Body of pancreas (tissue), 4 donors: ENCODE measurements around the gene TBC1D4. TPM values are rescaled to one million over a fixed set of nuclear protein-coding genes. Genes with fewer than 3 reads are reported as not detected.
A peak's percentile ranks its signal among the peaks of the same experiment; 100 is the strongest.

Source experiments
- ATAC-seq: fragments of 150-250 bp; one replicate; pipeline ENCODE4 v1.9.1; 2016
- DNase-seq, 4 donors: peaks; one replicate each; pipeline ENCODE4 v3.0.0-alpha.2; 2019
- H3K27ac ChIP-seq, 4 donors: fragments of 200-600 bp; sonication (generic); 1 replicate in 3 of 4; 2 replicates in 1 of 4; pipeline versions ENCODE4 v1.5.1 to v1.6.1; 2016 to 2019; ENCODE audit warnings: mild to moderate bottlenecking in 1 of 4, mixed read lengths in 1 of 4, moderate library complexity in 1 of 4
- H3K27me3 ChIP-seq, 2 donors: fragments of 200-600 bp; sonication (generic); one replicate each; pipeline ENCODE4 v1.6.0; 2016; ENCODE audit warnings: mild to moderate bottlenecking in 1 of 2
- H3K36me3 ChIP-seq, 2 donors: fragments of 200-600 bp; sonication (generic); replicated peaks in 1 of 2; 2 replicates each; pipeline ENCODE4 v1.5.1; 2016; ENCODE audit warnings: low read depth in 2 of 2; ENCODE audit not compliant: insufficient read depth in 1 of 2
- H3K4me1 ChIP-seq: fragments of 200-600 bp; sonication (generic); one replicate; pipeline ENCODE4 v1.6.0; 2016
- H3K4me3 ChIP-seq, 2 donors: fragments of 200-600 bp; sonication (generic); 1 replicate in 1 of 2; 2 replicates in 1 of 2; pipeline ENCODE4 v1.5.1; 2016 to 2019
- H3K9me3 ChIP-seq, 3 donors: fragments of 200-600 bp; sonication (generic); 1 replicate in 2 of 3; 2 replicates in 1 of 3; pipeline ENCODE4 v1.5.1; 2016
- POLR2A ChIP-seq, 3 donors: fragments of 450-650 bp; IDR thresholded peaks; one replicate each; pipeline ENCODE4 v1.6.1; 2016; ENCODE audit warnings: antibody characterized with exemption in 3 of 3, mild to moderate bottlenecking in 2 of 3
- WGBS, 2 donors: methylation state at CpG; one replicate each; pipeline ENCODE4 v1.1.5; 2017; 5-methylcytosine and 5-hydroxymethylcytosine counted together
- intact Hi-C: fragments of 100-400 bp; cut with DNase I; formaldehyde crosslinking; loops from one replicate; pipeline ENCODE4 v1.15.1; 2023
- total RNA-seq, 2 donors: library from RNA; depleted of rRNA; stranded (reverse); fragments of >200 nt; gene quantifications; one replicate each; pipeline ENCODE4 v1.1.0, GENCODE V29; 2016
- TF ChIP-seq, protein P1 (sequence below), 7 experiments: fragments of 450-650 bp in 4 of 7; fragments of 200-600 bp in 3 of 7; sonication (generic) in 3 of 7; IDR thresholded peaks; one replicate each; pipeline ENCODE4 v1.5.1; 2016 to 2019; ENCODE audit warnings: antibody characterized with exemption in 7 of 7

The TBC1D4 gene
- total RNA-seq, 2 donors from 2014 or later, result 28.3 to 29.7 TPM

DNA sequence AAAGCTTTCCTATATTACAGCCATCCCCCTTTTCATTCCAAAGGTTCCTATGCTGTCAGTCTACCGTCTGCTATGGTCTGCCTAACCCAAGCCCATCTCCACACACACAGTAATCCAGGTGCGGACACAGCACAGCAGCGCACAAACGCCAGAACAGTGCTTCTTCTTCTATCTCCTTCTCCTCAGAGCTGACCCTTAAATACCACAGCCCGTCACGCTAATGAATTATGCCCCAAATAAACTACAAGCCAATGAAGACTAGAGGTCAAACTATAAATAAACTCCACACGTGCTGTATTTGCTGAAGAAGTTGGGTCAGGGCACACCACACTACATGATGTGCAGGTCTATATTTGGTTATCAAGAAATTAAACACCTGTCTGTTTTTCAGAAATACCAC is 71.8 kb downstream of the TBC1D4 start:
- Histone ChIP-seq H3K9me3 (no peaks in the 10 kb centered on the region), H3K27me3 (no peaks in the 10 kb centered on the region), H3K4me3 (no peak overlapping the region), H3K4me1 (peaks cover 8% of the 10 kb centered on the region), H3K27ac (no peak overlapping the region), H3K36me3 (no peaks in the 10 kb centered on the region)
- intact Hi-C loops, result no loop called here
- DNase-seq (no peak), ATAC-seq (no peak)
- WGBS, 2 donors, result 74 to 84% methylated on average over 7 of the region's 7 CpGs
- no peak for TF ChIP-seq POLR2A (IDR thresholded peaks at IDR 0.05)
- TF ChIP-seq, protein P1, sequence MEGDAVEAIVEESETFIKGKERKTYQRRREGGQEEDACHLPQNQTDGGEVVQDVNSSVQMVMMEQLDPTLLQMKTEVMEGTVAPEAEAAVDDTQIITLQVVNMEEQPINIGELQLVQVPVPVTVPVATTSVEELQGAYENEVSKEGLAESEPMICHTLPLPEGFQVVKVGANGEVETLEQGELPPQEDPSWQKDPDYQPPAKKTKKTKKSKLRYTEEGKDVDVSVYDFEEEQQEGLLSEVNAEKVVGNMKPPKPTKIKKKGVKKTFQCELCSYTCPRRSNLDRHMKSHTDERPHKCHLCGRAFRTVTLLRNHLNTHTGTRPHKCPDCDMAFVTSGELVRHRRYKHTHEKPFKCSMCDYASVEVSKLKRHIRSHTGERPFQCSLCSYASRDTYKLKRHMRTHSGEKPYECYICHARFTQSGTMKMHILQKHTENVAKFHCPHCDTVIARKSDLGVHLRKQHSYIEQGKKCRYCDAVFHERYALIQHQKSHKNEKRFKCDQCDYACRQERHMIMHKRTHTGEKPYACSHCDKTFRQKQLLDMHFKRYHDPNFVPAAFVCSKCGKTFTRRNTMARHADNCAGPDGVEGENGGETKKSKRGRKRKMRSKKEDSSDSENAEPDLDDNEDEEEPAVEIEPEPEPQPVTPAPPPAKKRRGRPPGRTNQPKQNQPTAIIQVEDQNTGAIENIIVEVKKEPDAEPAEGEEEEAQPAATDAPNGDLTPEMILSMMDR (IDR thresholded peaks at IDR 0.05), result no peak

DNA sequence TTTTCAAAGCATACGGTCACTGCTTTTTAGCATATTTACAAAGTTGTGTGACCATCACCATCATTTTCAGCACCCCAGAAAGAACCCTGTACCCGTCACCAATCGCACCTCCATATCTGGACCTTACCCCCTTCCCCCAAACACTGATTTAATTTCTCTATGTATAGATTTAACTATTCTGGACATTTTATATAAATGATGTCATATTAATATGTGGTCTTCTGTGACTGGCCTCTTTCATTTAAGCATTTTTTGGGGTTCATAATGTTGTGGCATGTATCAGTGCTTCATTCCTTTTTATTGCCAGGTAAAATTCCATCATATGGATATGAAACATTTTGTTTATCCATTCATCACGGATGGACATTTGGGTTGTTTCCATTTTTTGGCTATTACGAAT is 74.0 kb downstream of the TBC1D4 start:
- TF ChIP-seq, protein P1 (IDR thresholded peaks at IDR 0.05), result no peak
- TF ChIP-seq POLR2A (IDR thresholded peaks at IDR 0.05), result no peak
- 72 to 84% methylated on average over 5 of the region's 5 CpGs for WGBS, 2 donors
- Histone ChIP-seq H3K27me3 (no peaks in the 10 kb centered on the region), H3K36me3 (no peaks in the 10 kb centered on the region), H3K4me3 (no peak overlapping the region), H3K27ac (peak overlapping the region in 1 of 4 donors; percentile 52), H3K4me1 (no peaks in the 10 kb centered on the region), H3K9me3 (no peaks in the 10 kb centered on the region)
- DNase-seq (no peak), ATAC-seq (no peak)
- intact Hi-C loops, result no loop called here

DNA sequence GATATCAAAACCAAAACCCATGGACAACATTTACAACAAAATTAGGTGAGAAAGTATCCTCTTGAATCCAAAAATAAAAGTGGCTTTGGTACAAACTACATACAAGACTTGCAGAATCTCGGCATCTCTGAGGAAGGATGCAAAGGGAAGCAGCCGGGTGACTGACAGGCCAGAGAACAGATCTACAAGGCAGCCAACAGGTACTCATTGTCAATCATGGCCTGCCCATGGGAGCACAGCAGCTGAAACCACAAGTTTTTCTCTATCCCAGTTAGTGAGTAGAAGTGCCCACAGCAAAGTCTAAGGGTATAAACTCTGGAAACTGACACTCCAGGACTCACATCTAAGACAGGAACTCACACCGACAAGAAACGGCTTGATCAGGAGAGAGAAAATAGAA is 74.5 kb downstream of the TBC1D4 start:
- 31 to 41% methylated on average over 4 of the region's 4 CpGs for WGBS, 2 donors
- ATAC-seq, result peak; percentile 47
- intact Hi-C loops, result no loop called here

DNA sequence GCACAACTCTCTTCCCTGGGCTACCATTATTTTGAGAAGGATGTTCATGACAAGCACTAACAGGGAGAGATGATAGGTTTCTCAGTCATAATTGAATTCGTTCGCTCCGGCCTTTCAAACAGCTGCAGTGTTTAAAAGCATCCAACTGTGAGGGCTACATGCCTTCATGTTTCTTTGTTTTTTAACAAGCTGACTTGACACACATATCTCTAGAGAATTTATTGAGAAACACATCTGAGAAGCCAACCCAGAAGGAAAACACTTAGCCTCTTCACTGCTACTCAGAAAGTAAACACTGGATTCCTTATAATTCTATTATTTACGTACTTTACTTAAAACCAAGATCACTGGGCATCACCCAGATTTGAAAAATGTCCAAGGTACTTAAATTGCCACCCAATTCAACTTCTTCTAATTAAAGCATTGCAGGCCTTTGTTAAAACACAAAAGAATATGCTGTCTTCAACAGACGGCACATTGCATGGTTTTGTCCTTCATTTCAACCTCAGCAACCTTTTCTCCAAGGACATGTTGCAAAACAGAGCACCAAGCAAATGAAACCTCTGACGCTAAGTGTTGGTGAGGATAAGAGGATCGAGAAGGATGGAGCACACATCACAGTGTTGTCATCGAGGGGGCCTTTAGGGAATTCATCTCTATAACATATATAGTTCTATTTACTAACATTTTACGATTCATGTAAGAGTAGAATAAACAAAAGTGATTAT is 75.8 kb downstream of the TBC1D4 start:
- H3K36me3 ChIP-seq, result no peaks in the 10 kb centered on the region
- H3K27me3 ChIP-seq, result no peaks in the 10 kb centered on the region
- no peak for DNase-seq
- H3K9me3 ChIP-seq, result no peaks in the 10 kb centered on the region
- no peak for ATAC-seq
- intact Hi-C loops, result no loop called here
- WGBS, 2 donors, result 87 to 91% methylated on average over 9 of the region's 9 CpGs
- H3K4me1 ChIP-seq, result peaks cover 7% of the 10 kb centered on the region
- H3K27ac ChIP-seq, result no peak overlapping the region
- H3K4me3 ChIP-seq, result no peak overlapping the region
- TF ChIP-seq POLR2A (IDR thresholded peaks at IDR 0.05), result no peak
- TF ChIP-seq, protein P1 (IDR thresholded peaks at IDR 0.05), result no peak

More for the DNA sequence above, 74.5 kb downstream of the TBC1D4 start:
- H3K36me3 ChIP-seq, result no peaks in the 10 kb centered on the region
- H3K4me1 ChIP-seq, result no peaks in the 10 kb centered on the region
- H3K4me3 ChIP-seq, result no peak overlapping the region
- H3K27ac ChIP-seq, result peak overlapping the region in 1 of 4 donors; percentile 52
- H3K27me3 ChIP-seq, result no peaks in the 10 kb centered on the region
- no peaks in the 10 kb centered on the region for H3K9me3 ChIP-seq
- peak; percentile 35 to 73 (median 56) for DNase-seq
- TF ChIP-seq, protein P1 (IDR thresholded peaks at IDR 0.05), result no peak
- no peak for TF ChIP-seq POLR2A (IDR thresholded peaks at IDR 0.05)

DNA sequence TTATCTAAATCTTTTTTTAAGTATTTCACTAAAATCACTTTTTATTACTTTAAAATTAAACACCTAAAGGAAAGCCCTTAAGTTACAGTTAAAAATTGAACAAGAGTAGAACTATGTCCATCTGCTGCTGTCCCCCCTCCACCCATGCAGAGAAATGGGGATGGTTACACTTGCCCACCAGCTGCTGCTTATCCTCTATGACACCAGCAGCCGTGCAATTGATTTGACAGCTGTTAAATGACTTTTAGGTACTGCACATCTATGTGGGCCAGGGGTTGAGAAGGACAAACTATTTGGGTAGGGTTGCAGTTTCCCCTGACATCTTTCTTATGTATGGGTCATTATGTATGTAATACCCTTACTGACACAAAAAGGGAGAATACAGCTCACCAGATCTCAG is 77.2 kb downstream of the TBC1D4 start:
- peaks cover 13% of the 10 kb centered on the region for H3K4me1 ChIP-seq
- no peak overlapping the region for H3K27ac ChIP-seq
- 78 to 84% methylated on average over 1 of the region's 1 CpG for WGBS, 2 donors
- DNase-seq (no peak), ATAC-seq (no peak)
- intact Hi-C loops, result no loop called here
- no peaks in the 10 kb centered on the region for H3K27me3 ChIP-seq
- H3K4me3 ChIP-seq, result no peak overlapping the region
- TF ChIP-seq, protein P1 (IDR thresholded peaks at IDR 0.05), result no peak
- no peak for TF ChIP-seq POLR2A (IDR thresholded peaks at IDR 0.05)
- H3K9me3 ChIP-seq, result no peaks in the 10 kb centered on the region
- no peaks in the 10 kb centered on the region for H3K36me3 ChIP-seq
